WTC11 (cell line): Measurements from ENCODE around the gene PNLDC1. TPM values are rescaled to one million over a fixed set of nuclear protein-coding genes. Genes with fewer than 3 reads are reported as not detected.

ENCODE experiments used
- ATAC-seq: fragments of 200-7000 bp; cut with Tn5 transposase; 2 replicates; pipeline ENCODE4 v1.10.0; 2021; ENCODE audit warnings: mild to moderate bottlenecking, moderate library complexity
- CTCF ChIA-PET: fragments of 300-600 bp; sonication (Branson Sonifier 250); formaldehyde crosslinking; loops from one replicate; lab custom pipeline; 2021; ENCODE audit warnings: antibody characterized with exemption; lab: Charles Lee
- POLR2A ChIA-PET: fragments of 350-600 bp; sonication (Branson Sonifier 250); formaldehyde crosslinking; loops from one replicate; lab custom pipeline; 2021; ENCODE audit warnings: antibody characterized with exemption; lab: Charles Lee
- DNase-seq: peaks from one replicate; pipeline ENCODE4 v3.0.0; 2021; ENCODE audit warnings: low spot score
- H3K27ac Mint-ChIP-seq: 2 replicates; pipeline ENCODE4 v1.8.0; 2021; ENCODE audit warnings: mixed read lengths
- H3K27me3 Mint-ChIP-seq: 2 replicates; pipeline ENCODE4 v1.8.0; 2021; ENCODE audit warnings: low read depth, mild to moderate bottlenecking, moderate library complexity, mixed read lengths
- H3K36me3 Mint-ChIP-seq: 2 replicates; pipeline ENCODE4 v1.8.0; 2021; ENCODE audit warnings: mixed read lengths
- H3K4me1 Mint-ChIP-seq: 2 replicates; pipeline ENCODE4 v1.8.0; 2022; ENCODE audit warnings: mixed read lengths
- H3K4me3 Mint-ChIP-seq: 2 replicates; pipeline ENCODE4 v1.8.0; 2021; ENCODE audit warnings: mild to moderate bottlenecking, moderate library complexity, mixed read lengths
- H3K9me3 Mint-ChIP-seq: 2 replicates; pipeline ENCODE4 v1.8.0; 2021; ENCODE audit warnings: mixed read lengths
- FOXK1 ChIP-seq: sonication (generic); formaldehyde crosslinking; IDR thresholded peaks from 2 replicates; pipeline ENCODE4 v1.8.0; 2022; ENCODE audit warnings: mild to moderate bottlenecking, moderate library complexity, missing genetic modification reagents
- IRF2 ChIP-seq: sonication (generic); formaldehyde crosslinking; IDR thresholded peaks from 2 replicates; pipeline ENCODE4 v1.8.0; 2022; ENCODE audit warnings: low read depth, missing genetic modification reagents, borderline replicate concordance
- JUN ChIP-seq: sonication (generic); formaldehyde crosslinking; IDR thresholded peaks from 2 replicates; pipeline ENCODE4 v1.8.0; 2023; ENCODE audit warnings: mild to moderate bottlenecking, missing genetic modification reagents
- KAT7 ChIP-seq: sonication (generic); formaldehyde crosslinking; IDR thresholded peaks from 2 replicates; pipeline ENCODE4 v1.8.1; 2023; ENCODE audit warnings: missing genetic modification reagents, mild to moderate bottlenecking, borderline replicate concordance
- NFE2L1 ChIP-seq: sonication (generic); formaldehyde crosslinking; IDR thresholded peaks from 2 replicates; pipeline ENCODE4 v1.8.1; 2023; ENCODE audit warnings: missing genetic modification reagents
- NFYB ChIP-seq: sonication (generic); formaldehyde crosslinking; conservative IDR thresholded peaks from 2 replicates; pipeline ENCODE4 v1.8.0; 2022; ENCODE audit warnings: low read depth, missing genetic modification reagents
- NR3C1 ChIP-seq: sonication (generic); formaldehyde crosslinking; conservative IDR thresholded peaks from 2 replicates; pipeline ENCODE4 v1.8.1; 2023; ENCODE audit warnings: low read depth, mild to moderate bottlenecking, missing genetic modification reagents
- SMAD3 ChIP-seq: sonication (generic); formaldehyde crosslinking; IDR thresholded peaks from 2 replicates; pipeline ENCODE4 v1.8.0; 2022; ENCODE audit warnings: missing genetic modification reagents, mild to moderate bottlenecking, borderline replicate concordance
- TCF7 ChIP-seq: sonication (generic); formaldehyde crosslinking; IDR thresholded peaks from 2 replicates; pipeline ENCODE4 v1.8.0; 2022; ENCODE audit warnings: mild to moderate bottlenecking, low read depth, missing genetic modification reagents, moderate library complexity
- TEAD4 ChIP-seq: sonication (generic); formaldehyde crosslinking; IDR thresholded peaks from 2 replicates; pipeline ENCODE4 v1.8.0; 2022; ENCODE audit warnings: mild to moderate bottlenecking, missing genetic modification reagents
- ZNF121 ChIP-seq: sonication (generic); formaldehyde crosslinking; IDR thresholded peaks from 2 replicates; pipeline ENCODE4 v1.8.0; 2023; ENCODE audit warnings: missing genetic modification reagents
- ZNF138 ChIP-seq: sonication (generic); formaldehyde crosslinking; conservative IDR thresholded peaks from 2 replicates; pipeline ENCODE4 v1.8.1; 2022; ENCODE audit warnings: mild to moderate bottlenecking, moderate library complexity, missing genetic modification reagents
- ZNF219 ChIP-seq: sonication (generic); formaldehyde crosslinking; IDR thresholded peaks from 2 replicates; pipeline ENCODE4 v1.8.0; 2023; ENCODE audit warnings: missing genetic modification reagents, mild to moderate bottlenecking, borderline replicate concordance
- ZNF423 ChIP-seq: fragments of 250-450 bp; sonication (Bioruptor Pico); IDR thresholded peaks from 2 replicates; pipeline ENCODE4 v2.1.2; 2022; ENCODE audit warnings: mild to moderate bottlenecking, moderate library complexity
- ZSCAN18 ChIP-seq: fragments of 250-450 bp; sonication (Bioruptor Pico); IDR thresholded peaks from 2 replicates; pipeline ENCODE4 v2.1.2; 2022; ENCODE audit warnings: mild to moderate bottlenecking, moderate library complexity
- total RNA-seq: library from RNA; stranded (reverse); gene quantifications from 3 replicates; pipeline ENCODE4 v1.2.3, GENCODE V29; 2021
- TF ChIP-seq, protein P1 (sequence below): sonication (generic); formaldehyde crosslinking; IDR thresholded peaks from 2 replicates; pipeline ENCODE4 v1.8.1; 2022; ENCODE audit warnings: mild to moderate bottlenecking, moderate library complexity, missing genetic modification reagents
- TF ChIP-seq, protein P2 (sequence below): sonication (generic); formaldehyde crosslinking; IDR thresholded peaks from 2 replicates; pipeline ENCODE4 v1.8.1; 2023; ENCODE audit warnings: mild to moderate bottlenecking, missing genetic modification reagents, moderate library complexity
- TF ChIP-seq, protein P3 (sequence below): fragments of 250-450 bp; sonication (Bioruptor Pico); IDR thresholded peaks from 2 replicates; pipeline ENCODE4 v1.9.0; 2021; ENCODE audit warnings: mild to moderate bottlenecking
- TF ChIP-seq, protein P4 (sequence below): sonication (generic); formaldehyde crosslinking; IDR thresholded peaks from 2 replicates; pipeline ENCODE4 v1.8.1; 2022; ENCODE audit warnings: low read depth, mild to moderate bottlenecking, moderate library complexity, missing genetic modification reagents, borderline replicate concordance
- TF ChIP-seq, protein P5 (sequence below): sonication (generic); formaldehyde crosslinking; IDR thresholded peaks from 2 replicates; pipeline ENCODE4 v1.8.0; 2023; ENCODE audit warnings: missing genetic modification reagents, mild to moderate bottlenecking, borderline replicate concordance
- TF ChIP-seq, protein P6 (sequence below): sonication (generic); formaldehyde crosslinking; conservative IDR thresholded peaks from 2 replicates; pipeline ENCODE4 v1.8.1; 2023; ENCODE audit warnings: mild to moderate bottlenecking, low read depth, missing genetic modification reagents, moderate library complexity

Gene PNLDC1
- total RNA-seq, 1 experiment from 2014 or later = 0.39 TPM

GRCh38 chr6:159801935-159802334, 1.9 kb downstream of the PNLDC1 start:
- Mint-ChIP-seq H3K36me3 (peaks cover 17% of the 10 kb centered on the region), H3K9me3 (no peaks in the 10 kb centered on the region), H3K27me3 (no peaks in the 10 kb centered on the region), H3K27ac (no peak overlapping the region), H3K4me1 (0 out of 2 replicates have a peak, but pooled peaks cover 5% of the 10 kb centered on the region), H3K4me3 (no peak overlapping the region)
- no peak for DNase-seq
- TF ChIP-seq, protein P1, sequence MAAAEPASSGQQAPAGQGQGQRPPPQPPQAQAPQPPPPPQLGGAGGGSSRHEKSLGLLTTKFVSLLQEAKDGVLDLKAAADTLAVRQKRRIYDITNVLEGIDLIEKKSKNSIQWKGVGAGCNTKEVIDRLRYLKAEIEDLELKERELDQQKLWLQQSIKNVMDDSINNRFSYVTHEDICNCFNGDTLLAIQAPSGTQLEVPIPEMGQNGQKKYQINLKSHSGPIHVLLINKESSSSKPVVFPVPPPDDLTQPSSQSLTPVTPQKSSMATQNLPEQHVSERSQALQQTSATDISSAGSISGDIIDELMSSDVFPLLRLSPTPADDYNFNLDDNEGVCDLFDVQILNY (CRISPR knock-in tag) = no peak
- TF ChIP-seq NFE2L1 (no peak), TEAD4 (CRISPR knock-in tag) (no peak), SMAD3 (CRISPR knock-in tag) (no peak)
- TF ChIP-seq, protein P2, sequence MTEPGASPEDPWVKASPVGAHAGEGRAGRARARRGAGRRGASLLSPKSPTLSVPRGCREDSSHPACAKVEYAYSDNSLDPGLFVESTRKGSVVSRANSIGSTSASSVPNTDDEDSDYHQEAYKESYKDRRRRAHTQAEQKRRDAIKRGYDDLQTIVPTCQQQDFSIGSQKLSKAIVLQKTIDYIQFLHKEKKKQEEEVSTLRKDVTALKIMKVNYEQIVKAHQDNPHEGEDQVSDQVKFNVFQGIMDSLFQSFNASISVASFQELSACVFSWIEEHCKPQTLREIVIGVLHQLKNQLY (CRISPR knock-in tag) = no peak
- TF ChIP-seq, protein P3, sequence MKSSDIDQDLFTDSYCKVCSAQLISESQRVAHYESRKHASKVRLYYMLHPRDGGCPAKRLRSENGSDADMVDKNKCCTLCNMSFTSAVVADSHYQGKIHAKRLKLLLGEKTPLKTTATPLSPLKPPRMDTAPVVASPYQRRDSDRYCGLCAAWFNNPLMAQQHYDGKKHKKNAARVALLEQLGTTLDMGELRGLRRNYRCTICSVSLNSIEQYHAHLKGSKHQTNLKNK (CRISPR knock-in tag) = no peak
- ChIA-PET POLR2A (no interaction called here), CTCF (interaction anchor here (0.9 kb wide), 1 partner anchor 51 kb away, joined by 3 read pairs; no protein-coding TSS in a partner anchor)
- ATAC-seq = no peak

DNA sequence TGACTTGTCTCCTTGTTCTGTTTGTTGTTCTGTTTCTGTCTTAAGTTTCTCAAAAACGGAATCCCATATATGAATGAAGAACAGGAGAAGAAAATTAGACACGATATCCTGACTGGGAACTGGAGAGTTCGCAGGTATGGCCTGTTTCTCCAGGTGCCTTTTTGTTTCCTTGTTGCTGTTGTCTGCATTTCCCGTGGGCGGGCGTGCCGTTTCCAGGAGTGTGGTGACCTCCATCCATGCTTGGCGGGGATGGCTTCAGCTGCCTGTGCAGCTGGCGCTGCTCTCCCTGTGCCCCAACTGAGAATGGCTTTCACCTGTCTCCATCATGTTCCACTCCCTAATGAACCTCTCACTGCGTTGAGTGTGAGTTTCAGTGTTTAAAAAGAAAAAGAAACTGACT, 4.4 kb downstream of the PNLDC1 start:
- CTCF ChIA-PET = no interaction called here
- POLR2A ChIA-PET = no interaction called here
- H3K4me3 Mint-ChIP-seq = no peak overlapping the region
- peaks cover 10% of the 10 kb centered on the region for H3K4me1 Mint-ChIP-seq
- no peaks in the 10 kb centered on the region for H3K9me3 Mint-ChIP-seq
- peak overlapping the region; percentile 12; the same call in 1 of the 2 replicates for H3K27ac Mint-ChIP-seq
- TF ChIP-seq ZNF423 (CRISPR knock-in tag) (no peak), ZNF219 (CRISPR knock-in tag) (no peak), NFYB (CRISPR knock-in tag) (no peak), ZNF121 (no peak), ZSCAN18 (CRISPR knock-in tag) (no peak), NR3C1 (no peak), JUN (CRISPR knock-in tag) (no peak), IRF2 (CRISPR knock-in tag) (no peak), FOXK1 (CRISPR knock-in tag) (no peak), NFE2L1 (no peak), KAT7 (CRISPR knock-in tag) (no peak), TCF7 (CRISPR knock-in tag) (no peak), ZNF138 (CRISPR knock-in tag) (no peak)
- TF ChIP-seq, protein P4, sequence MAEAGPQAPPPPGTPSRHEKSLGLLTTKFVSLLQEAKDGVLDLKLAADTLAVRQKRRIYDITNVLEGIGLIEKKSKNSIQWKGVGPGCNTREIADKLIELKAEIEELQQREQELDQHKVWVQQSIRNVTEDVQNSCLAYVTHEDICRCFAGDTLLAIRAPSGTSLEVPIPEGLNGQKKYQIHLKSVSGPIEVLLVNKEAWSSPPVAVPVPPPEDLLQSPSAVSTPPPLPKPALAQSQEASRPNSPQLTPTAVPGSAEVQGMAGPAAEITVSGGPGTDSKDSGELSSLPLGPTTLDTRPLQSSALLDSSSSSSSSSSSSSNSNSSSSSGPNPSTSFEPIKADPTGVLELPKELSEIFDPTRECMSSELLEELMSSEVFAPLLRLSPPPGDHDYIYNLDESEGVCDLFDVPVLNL (CRISPR knock-in tag) = no peak
- TF ChIP-seq, protein P2 (CRISPR knock-in tag) = no peak
- TF ChIP-seq, protein P5, sequence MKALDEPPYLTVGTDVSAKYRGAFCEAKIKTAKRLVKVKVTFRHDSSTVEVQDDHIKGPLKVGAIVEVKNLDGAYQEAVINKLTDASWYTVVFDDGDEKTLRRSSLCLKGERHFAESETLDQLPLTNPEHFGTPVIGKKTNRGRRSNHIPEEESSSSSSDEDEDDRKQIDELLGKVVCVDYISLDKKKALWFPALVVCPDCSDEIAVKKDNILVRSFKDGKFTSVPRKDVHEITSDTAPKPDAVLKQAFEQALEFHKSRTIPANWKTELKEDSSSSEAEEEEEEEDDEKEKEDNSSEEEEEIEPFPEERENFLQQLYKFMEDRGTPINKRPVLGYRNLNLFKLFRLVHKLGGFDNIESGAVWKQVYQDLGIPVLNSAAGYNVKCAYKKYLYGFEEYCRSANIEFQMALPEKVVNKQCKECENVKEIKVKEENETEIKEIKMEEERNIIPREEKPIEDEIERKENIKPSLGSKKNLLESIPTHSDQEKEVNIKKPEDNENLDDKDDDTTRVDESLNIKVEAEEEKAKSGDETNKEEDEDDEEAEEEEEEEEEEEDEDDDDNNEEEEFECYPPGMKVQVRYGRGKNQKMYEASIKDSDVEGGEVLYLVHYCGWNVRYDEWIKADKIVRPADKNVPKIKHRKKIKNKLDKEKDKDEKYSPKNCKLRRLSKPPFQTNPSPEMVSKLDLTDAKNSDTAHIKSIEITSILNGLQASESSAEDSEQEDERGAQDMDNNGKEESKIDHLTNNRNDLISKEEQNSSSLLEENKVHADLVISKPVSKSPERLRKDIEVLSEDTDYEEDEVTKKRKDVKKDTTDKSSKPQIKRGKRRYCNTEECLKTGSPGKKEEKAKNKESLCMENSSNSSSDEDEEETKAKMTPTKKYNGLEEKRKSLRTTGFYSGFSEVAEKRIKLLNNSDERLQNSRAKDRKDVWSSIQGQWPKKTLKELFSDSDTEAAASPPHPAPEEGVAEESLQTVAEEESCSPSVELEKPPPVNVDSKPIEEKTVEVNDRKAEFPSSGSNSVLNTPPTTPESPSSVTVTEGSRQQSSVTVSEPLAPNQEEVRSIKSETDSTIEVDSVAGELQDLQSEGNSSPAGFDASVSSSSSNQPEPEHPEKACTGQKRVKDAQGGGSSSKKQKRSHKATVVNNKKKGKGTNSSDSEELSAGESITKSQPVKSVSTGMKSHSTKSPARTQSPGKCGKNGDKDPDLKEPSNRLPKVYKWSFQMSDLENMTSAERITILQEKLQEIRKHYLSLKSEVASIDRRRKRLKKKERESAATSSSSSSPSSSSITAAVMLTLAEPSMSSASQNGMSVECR (CRISPR knock-in tag) = no peak
- TF ChIP-seq, protein P1 (CRISPR knock-in tag) = no peak
- TF ChIP-seq, protein P6, sequence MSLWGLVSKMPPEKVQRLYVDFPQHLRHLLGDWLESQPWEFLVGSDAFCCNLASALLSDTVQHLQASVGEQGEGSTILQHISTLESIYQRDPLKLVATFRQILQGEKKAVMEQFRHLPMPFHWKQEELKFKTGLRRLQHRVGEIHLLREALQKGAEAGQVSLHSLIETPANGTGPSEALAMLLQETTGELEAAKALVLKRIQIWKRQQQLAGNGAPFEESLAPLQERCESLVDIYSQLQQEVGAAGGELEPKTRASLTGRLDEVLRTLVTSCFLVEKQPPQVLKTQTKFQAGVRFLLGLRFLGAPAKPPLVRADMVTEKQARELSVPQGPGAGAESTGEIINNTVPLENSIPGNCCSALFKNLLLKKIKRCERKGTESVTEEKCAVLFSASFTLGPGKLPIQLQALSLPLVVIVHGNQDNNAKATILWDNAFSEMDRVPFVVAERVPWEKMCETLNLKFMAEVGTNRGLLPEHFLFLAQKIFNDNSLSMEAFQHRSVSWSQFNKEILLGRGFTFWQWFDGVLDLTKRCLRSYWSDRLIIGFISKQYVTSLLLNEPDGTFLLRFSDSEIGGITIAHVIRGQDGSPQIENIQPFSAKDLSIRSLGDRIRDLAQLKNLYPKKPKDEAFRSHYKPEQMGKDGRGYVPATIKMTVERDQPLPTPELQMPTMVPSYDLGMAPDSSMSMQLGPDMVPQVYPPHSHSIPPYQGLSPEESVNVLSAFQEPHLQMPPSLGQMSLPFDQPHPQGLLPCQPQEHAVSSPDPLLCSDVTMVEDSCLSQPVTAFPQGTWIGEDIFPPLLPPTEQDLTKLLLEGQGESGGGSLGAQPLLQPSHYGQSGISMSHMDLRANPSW (CRISPR knock-in tag) = no peak
- H3K27me3 Mint-ChIP-seq = no peaks in the 10 kb centered on the region
- DNase-seq = no peak
- H3K36me3 Mint-ChIP-seq = no peaks in the 10 kb centered on the region
- no peak for ATAC-seq
